HG02973 (cell line): Measurements from ENCODE around the gene CAB39L.
"Not testable (repeated sequence)": the region's sequence is repeated elsewhere in the genome, so short reads cannot be mapped to it uniquely, and the experiment has no call there.

Source experiments
- ATAC-seq: cut with Tn5 transposase; IDR thresholded peaks from one replicate; pipeline ENCODE4 v1.9.1; 2021; ENCODE audit warnings: moderate library complexity; ENCODE audit not compliant: unreplicated experiment

The CAB39L gene

GRCh38 chr13:49348751-49349150, 95.1 kb downstream of the CAB39L start:
- no peak for ATAC-seq

GRCh38 chr13:49347650-49348385, 96.0 kb downstream of the CAB39L start:
- no peak for ATAC-seq

- ATAC-seq, result no peak
Measured at GRCh38 chr13:49346460-49346859, 97.4 kb downstream of the CAB39L start.

- no peak for ATAC-seq
Measured at GRCh38 chr13:49343731-49344130, 100.1 kb downstream of the CAB39L start.

GRCh38 chr13:49343255-49343654, 100.6 kb downstream of the CAB39L start:
- ATAC-seq, result no peak

GRCh38 chr13:49342454-49342853, 101.4 kb downstream of the CAB39L start:
- ATAC-seq, result no peak

- no peak for ATAC-seq
Measured at GRCh38 chr13:49341941-49342340, 101.9 kb downstream of the CAB39L start.

GRCh38 chr13:49341517-49341916, 102.3 kb downstream of the CAB39L start:
- ATAC-seq, result no peak

GRCh38 chr13:49340161-49340560, 103.7 kb downstream of the CAB39L start:
- no peak for ATAC-seq

GRCh38 chr13:49336655-49337054, 107.2 kb downstream of the CAB39L start:
- ATAC-seq, result no peak

- ATAC-seq, result no peak
Measured at GRCh38 chr13:49330546-49330864, 113.4 kb downstream of the CAB39L start.

- ATAC-seq, result no peak
Measured at GRCh38 chr13:49329831-49330545, 113.9 kb downstream of the CAB39L start.

GRCh38 chr13:49327145-49327544, 116.7 kb downstream of the CAB39L start:
- ATAC-seq, result not testable (repeated sequence)

GRCh38 chr13:49326222-49326917, 117.5 kb downstream of the CAB39L start:
- no peak for ATAC-seq

- ATAC-seq, result no peak
Measured at GRCh38 chr13:49323344-49323743, 120.5 kb downstream of the CAB39L start.

GRCh38 chr13:49322702-49323101, 121.2 kb downstream of the CAB39L start:
- no peak for ATAC-seq

- no peak for ATAC-seq
Measured at GRCh38 chr13:49320975-49321374, 122.9 kb downstream of the CAB39L start.

GRCh38 chr13:49319951-49320350, 123.9 kb downstream of the CAB39L start:
- ATAC-seq, result no peak

- ATAC-seq, result no peak
Measured at GRCh38 chr13:49319551-49319950, 124.3 kb downstream of the CAB39L start.

GRCh38 chr13:49315756-49316482, 127.9 kb downstream of the CAB39L start:
- ATAC-seq, result no peak

- no peak for ATAC-seq
Measured at GRCh38 chr13:49315036-49315565, 128.8 kb downstream of the CAB39L start.
